ENCODE results near the gene TPST1.

Gene TPST1

DNA sequence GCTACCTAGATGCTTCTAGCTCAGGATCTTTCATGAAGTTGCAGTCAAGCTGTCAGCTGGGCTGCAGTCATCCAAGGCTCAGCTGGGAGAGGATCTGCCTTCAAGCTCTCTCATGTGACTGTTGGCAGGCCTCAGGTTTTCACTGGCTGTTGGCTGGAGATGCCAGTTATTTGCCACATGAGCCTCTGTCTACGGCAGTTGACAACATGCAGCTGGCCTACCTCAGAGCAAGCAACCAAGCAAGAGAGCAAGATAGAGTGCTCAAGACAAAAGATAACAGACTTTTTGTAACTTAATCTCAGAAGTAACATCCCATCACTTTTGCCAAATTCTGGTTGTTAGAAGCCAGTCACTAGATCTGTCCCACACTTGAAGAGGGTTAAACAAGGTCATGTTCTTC, 125.8 kb downstream of the TPST1 start:
- H3K9me3 ChIP-seq: no peaks in the 10 kb centered on the region
- H3K27ac ChIP-seq: peak overlapping the region; percentile 10
- no peak overlapping the region for H3K4me3 ChIP-seq (ENCODE audit: low read depth in 1 of 2, low read length in 1 of 2)
- no peaks in the 10 kb centered on the region for H3K27me3 ChIP-seq
- no peaks in the 10 kb centered on the region for H3K36me3 ChIP-seq
- TF ChIP-seq CTCF (IDR thresholded peaks at IDR 0.05): no peak
- H3K4me1 ChIP-seq (ENCODE audit: control insufficient read depth in 1 of 2, insufficient read depth in 1 of 2, low read depth in 1 of 2, low read length in 1 of 2): peaks cover 4 to 6% of the 10 kb centered on the region in 2 experiments

DNA sequence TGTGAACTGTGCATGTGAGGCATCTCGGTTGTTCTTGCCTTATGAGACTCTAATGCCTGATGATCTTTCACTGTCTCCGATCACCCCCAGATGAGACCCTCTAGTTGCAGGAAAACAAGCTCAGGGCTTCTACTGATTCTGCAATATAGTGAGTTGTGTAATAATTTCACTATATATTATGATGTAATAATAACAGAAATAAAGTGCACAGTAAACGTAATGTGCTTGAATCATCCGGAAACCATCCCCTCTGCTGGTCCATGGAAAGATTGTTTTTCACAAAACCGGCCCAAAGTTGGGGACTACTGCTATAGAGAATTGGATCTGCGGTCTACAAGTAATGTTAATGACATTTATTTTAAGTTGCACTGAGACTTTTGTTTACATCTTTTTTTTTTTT, 126.7 kb downstream of the TPST1 start:
- H3K27ac ChIP-seq: no peak overlapping the region
- no peak overlapping the region for H3K4me3 ChIP-seq (ENCODE audit: low read depth in 1 of 2, low read length in 1 of 2)
- TF ChIP-seq CTCF (IDR thresholded peaks at IDR 0.05): no peak
- H3K27me3 ChIP-seq: no peaks in the 10 kb centered on the region
- H3K36me3 ChIP-seq: no peaks in the 10 kb centered on the region
- H3K4me1 ChIP-seq (ENCODE audit: control insufficient read depth in 1 of 2, insufficient read depth in 1 of 2, low read depth in 1 of 2, low read length in 1 of 2): peaks cover 4 to 6% of the 10 kb centered on the region in 2 experiments
- peaks cover 6% of the 10 kb centered on the region for H3K9me3 ChIP-seq

- Histone ChIP-seq H3K27ac (no peak overlapping the region), H3K4me3 (ENCODE audit: low read depth in 1 of 2, low read length in 1 of 2) (no peak overlapping the region), H3K27me3 (no peaks in the 10 kb centered on the region), H3K4me1 (ENCODE audit: control insufficient read depth in 1 of 2, insufficient read depth in 1 of 2, low read depth in 1 of 2, low read length in 1 of 2) (peaks cover 4 to 6% of the 10 kb centered on the region in 2 experiments), H3K36me3 (no peaks in the 10 kb centered on the region), H3K9me3 (peaks cover 6% of the 10 kb centered on the region)
- TF ChIP-seq CTCF (IDR thresholded peaks at IDR 0.05): no peak
Observed at GRCh38 chr7:66333443-66333842, 128.3 kb downstream of the TPST1 start.

GRCh38 chr7:66335318-66335717, 130.2 kb downstream of the TPST1 start:
- Histone ChIP-seq H3K4me3 (ENCODE audit: low read depth in 1 of 2, low read length in 1 of 2) (no peak overlapping the region), H3K27ac (no peak overlapping the region), H3K9me3 (peaks cover 6% of the 10 kb centered on the region), H3K27me3 (no peaks in the 10 kb centered on the region), H3K36me3 (no peaks in the 10 kb centered on the region), H3K4me1 (ENCODE audit: control insufficient read depth in 1 of 2, insufficient read depth in 1 of 2, low read depth in 1 of 2, low read length in 1 of 2) (peaks cover 4 to 6% of the 10 kb centered on the region in 2 experiments)
- TF ChIP-seq CTCF (IDR thresholded peaks at IDR 0.05): no peak

GRCh38 chr7:66336760-66337159, 131.6 kb downstream of the TPST1 start:
- Histone ChIP-seq H3K9me3 (peaks cover 6% of the 10 kb centered on the region), H3K27me3 (no peaks in the 10 kb centered on the region), H3K4me3 (ENCODE audit: low read depth in 1 of 2, low read length in 1 of 2) (no peak overlapping the region), H3K27ac (no peak overlapping the region), H3K36me3 (no peaks in the 10 kb centered on the region), H3K4me1 (ENCODE audit: control insufficient read depth in 1 of 2, insufficient read depth in 1 of 2, low read depth in 1 of 2, low read length in 1 of 2) (peaks cover 4% of the 10 kb centered on the region in 2 experiments)
- TF ChIP-seq CTCF (IDR thresholded peaks at IDR 0.05): no peak

GRCh38 chr7:66339141-66339540, 134.0 kb downstream of the TPST1 start:
- H3K4me1 ChIP-seq (ENCODE audit: control insufficient read depth in 1 of 2, insufficient read depth in 1 of 2, low read depth in 1 of 2, low read length in 1 of 2): peaks cover 14% of the 10 kb centered on the region in 2 experiments
- no peak for TF ChIP-seq CTCF (IDR thresholded peaks at IDR 0.05)
- H3K36me3 ChIP-seq: no peaks in the 10 kb centered on the region
- H3K27me3 ChIP-seq: no peaks in the 10 kb centered on the region
- H3K27ac ChIP-seq: no peak overlapping the region
- H3K9me3 ChIP-seq: peaks cover 6% of the 10 kb centered on the region
- no peak overlapping the region for H3K4me3 ChIP-seq (ENCODE audit: low read depth in 1 of 2, low read length in 1 of 2)
